Muscle layer of colon (tissue), 2 donors: ENCODE results near the gene THSD8.
A peak's percentile ranks its signal among the peaks of the same experiment; 100 is the strongest.

Source experiments
- H3K27ac ChIP-seq: one replicate; pipeline ENCODE4 v1.7.0; 2013; ENCODE audit warnings: low read depth, mild to moderate bottlenecking, low read length, moderate library complexity
- H3K27me3 ChIP-seq, 2 donors: one replicate each; pipeline ENCODE4 v1.7.0; 2013; ENCODE audit warnings: low read length in 2 of 2, mild to moderate bottlenecking in 2 of 2; ENCODE audit not compliant: insufficient read depth in 2 of 2, control insufficient read depth in 1 of 2
- H3K36me3 ChIP-seq: one replicate; pipeline ENCODE4 v1.7.0; 2013; ENCODE audit warnings: mild to moderate bottlenecking, low read length; ENCODE audit not compliant: insufficient read depth
- H3K4me1 ChIP-seq: one replicate; pipeline ENCODE4 v1.7.0; 2013; ENCODE audit warnings: mild to moderate bottlenecking, low read length; ENCODE audit not compliant: insufficient read depth
- H3K4me3 ChIP-seq, 2 donors: one replicate each; pipeline ENCODE4 v1.7.0; 2013; ENCODE audit warnings: low read length in 2 of 2, low read depth in 1 of 2, mild to moderate bottlenecking in 1 of 2, moderate library complexity in 1 of 2
- H3K9ac ChIP-seq: one replicate; pipeline ENCODE4 v1.7.0; 2013; ENCODE audit warnings: low read length
- H3K9me3 ChIP-seq: one replicate; pipeline ENCODE4 v1.7.0; 2013; ENCODE audit warnings: mild to moderate bottlenecking, low read length
- donor health status: abdominal sarcoma.
- donor health status: Adenocarcinoma of cecum.

Gene THSD8

DNA sequence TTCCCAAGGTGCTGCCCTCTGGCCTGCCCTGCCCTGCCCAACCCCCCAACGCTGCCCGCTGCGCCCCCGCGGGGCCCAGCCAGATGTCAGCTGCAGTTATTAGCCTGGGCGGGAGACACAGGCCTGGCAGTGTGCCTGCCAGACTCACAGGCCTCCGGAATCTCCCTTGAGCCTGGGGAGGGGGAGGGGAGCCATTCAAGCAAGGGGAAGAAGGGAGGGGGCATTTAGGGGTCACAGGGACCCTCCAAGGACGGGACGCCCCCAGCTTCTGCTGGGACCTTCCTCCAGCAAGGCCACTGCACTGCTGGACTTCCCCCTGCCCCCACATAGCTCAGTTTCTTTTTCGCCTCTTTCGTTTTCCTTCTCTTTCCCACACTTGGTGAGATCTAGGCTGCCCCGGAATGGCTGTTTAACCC lies 13.2 kb upstream of the THSD8 start:
- H3K9ac ChIP-seq, result peak overlapping the region; percentile 87
- peak overlapping the region in 1 of 2 donors; percentile 70 for H3K4me3 ChIP-seq
- no peaks in the 10 kb centered on the region for H3K36me3 ChIP-seq
- H3K9me3 ChIP-seq, result no peaks in the 10 kb centered on the region
- H3K27me3 ChIP-seq, result no peaks in the 10 kb centered on the region
- H3K27ac ChIP-seq, result peak overlapping the region; percentile 97
- peaks cover 28% of the 10 kb centered on the region for H3K4me1 ChIP-seq

DNA sequence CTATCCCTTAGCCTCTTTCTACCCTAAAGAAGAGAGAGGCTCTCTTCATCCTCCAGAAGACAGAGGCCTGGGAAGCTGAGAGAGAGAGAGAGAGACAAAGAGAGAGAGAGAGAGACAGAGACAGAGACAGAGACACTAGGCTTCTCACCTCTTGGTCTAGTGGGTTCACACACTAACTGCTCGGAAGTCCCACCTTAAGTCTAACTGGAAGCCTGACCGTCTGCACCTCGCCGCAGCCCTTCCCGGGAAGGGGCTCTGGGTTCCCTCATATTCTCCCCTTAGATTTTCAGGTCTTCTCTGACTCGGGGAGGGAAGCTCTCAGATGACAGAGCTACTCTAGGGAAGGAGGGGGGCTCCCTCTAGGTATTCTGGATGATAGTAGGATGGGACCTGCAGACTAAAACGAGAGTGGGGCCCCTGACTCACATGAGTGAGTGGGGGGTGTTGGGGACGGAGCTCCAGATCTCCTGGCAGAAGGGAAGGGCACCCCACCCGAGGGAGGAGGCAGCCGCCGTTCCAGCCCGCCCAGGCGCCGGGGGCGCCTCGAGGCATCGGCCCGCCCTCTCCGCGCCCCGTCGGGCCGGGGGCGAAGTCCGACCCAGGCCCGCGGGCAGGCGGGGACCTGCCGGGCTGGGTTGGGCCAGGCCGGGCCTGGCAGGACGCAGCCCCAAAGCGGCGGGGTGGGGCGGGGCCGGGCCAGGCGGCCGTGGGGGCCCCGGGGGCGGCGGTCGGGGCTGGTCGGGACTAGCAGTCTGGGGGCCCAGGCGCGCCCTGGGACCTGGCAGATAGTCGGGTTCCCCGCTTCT lies 12.6 kb upstream of the THSD8 start:
- H3K4me3 ChIP-seq, result peak overlapping the region; percentile 41 to 70
- H3K27me3 ChIP-seq, result no peaks in the 10 kb centered on the region
- no peaks in the 10 kb centered on the region for H3K36me3 ChIP-seq
- H3K27ac ChIP-seq, result peak overlapping the region; percentile 99
- H3K9me3 ChIP-seq, result no peaks in the 10 kb centered on the region
- peaks cover 27% of the 10 kb centered on the region for H3K4me1 ChIP-seq
- H3K9ac ChIP-seq, result peak overlapping the region; percentile 87

DNA sequence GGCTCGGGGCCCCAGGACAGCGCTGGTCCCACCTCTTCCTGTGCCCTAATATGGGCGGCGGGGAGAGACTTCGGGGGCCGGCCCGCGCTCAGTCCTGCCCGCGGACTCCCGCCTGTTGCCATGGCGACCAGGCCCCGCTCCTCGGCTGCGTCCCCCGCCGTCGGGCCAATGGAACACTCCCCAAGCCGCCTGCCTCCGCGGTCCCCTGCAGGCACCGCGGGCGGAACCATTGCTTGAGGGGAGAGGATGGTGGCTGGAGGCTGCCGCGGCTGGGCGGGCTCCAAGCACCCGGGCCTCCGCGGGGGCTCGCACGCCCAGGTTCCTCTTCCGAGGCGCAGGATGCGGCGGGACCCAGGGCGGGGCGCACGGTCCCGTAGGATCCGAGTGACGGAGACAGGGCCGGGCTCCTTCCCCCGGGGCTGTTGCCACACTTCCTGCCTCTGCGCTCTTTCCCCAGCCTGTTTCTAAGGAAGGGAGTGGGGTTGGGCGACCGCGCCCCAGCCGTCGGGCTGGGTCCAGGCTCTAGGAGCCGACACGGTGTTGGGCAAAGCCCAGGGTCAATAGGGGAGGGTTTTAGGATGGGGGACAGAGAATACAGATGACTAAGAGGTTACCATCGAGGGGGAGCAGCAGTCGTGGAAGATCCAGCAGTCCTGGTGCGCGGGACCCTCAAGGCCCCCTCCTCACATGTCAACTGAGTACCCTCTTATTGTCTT lies 11.8 kb upstream of the THSD8 start:
- Histone ChIP-seq H3K27ac (peak overlapping the region; percentile 99), H3K9ac (peak overlapping the region; percentile 85), H3K4me1 (peaks cover 27% of the 10 kb centered on the region), H3K27me3 (no peaks in the 10 kb centered on the region), H3K4me3 (peak overlapping the region; percentile 60 to 75), H3K36me3 (no peaks in the 10 kb centered on the region), H3K9me3 (no peaks in the 10 kb centered on the region)

DNA sequence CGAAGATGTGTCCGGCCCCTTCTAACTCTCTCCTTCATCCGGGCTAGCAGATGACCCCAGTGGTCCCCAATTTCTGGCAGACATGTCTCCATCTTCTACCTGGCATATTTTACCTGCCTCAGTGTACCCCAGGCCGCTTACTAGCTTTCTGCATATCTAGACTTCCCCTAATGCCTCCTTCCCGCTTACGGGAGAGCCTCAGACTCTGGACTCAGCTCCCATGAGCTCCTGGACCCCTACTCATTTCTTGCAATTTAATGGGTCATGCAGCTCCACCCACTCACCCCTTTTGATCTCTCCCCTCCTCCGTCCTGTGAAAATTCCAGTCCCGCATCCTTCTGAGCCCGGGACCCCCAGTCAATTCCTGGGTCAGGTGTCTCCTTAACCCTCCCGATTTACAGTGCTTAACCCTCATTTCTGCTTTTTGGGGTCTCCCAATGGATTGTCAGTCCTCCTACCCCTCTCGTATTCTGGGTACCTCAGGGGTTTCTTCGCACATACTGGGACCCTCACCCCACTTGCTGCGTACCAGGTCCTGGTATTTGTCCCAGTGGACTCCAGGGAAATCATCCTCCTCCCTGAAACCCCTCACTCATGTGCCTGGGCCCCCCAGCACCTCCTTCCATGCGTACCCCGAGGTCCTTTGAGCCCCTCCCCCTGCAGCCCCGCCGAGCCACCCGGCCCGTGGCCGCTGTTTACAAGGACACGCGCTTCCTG lies 11.1 kb upstream of the THSD8 start:
- Histone ChIP-seq H3K9ac (peak overlapping the region; percentile 85), H3K27me3 (no peaks in the 10 kb centered on the region), H3K9me3 (no peaks in the 10 kb centered on the region), H3K36me3 (no peaks in the 10 kb centered on the region), H3K27ac (peak overlapping the region; percentile 99), H3K4me1 (peaks cover 29% of the 10 kb centered on the region), H3K4me3 (peak overlapping the region; percentile 60 to 75)

DNA sequence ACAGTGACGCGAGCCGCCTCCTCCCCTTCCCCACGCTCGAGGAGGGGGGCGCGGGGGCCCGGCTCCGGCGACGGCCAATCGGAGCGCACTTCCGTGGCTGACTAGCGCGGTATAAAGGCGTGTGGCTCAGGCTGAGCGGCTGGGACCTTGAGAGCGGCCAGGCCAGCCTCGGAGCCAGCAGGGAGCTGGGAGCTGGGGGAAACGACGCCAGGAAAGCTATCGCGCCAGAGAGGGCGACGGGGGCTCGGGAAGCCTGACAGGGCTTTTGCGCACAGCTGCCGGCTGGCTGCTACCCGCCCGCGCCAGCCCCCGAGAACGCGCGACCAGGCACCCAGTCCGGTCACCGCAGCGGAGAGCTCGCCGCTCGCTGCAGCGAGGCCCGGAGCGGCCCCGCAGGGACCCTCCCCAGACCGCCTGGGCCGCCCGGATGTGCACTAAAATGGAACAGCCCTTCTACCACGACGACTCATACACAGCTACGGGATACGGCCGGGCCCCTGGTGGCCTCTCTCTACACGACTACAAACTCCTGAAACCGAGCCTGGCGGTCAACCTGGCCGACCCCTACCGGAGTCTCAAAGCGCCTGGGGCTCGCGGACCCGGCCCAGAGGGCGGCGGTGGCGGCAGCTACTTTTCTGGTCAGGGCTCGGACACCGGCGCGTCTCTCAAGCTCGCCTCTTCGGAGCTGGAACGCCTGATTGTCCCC lies 10.4 kb upstream of the THSD8 start, which contains the start of gene JUNB:
Gene JUNB (plus strand): TSS at position 142 of the 706 bp plus-strand sequence. CDS start 286 bp downstream, at position 428.
- Histone ChIP-seq H3K4me3 (peak within 1 kb of the TSS; percentile 82 to 90), H3K9me3 (no peaks in the 10 kb centered on the region), H3K36me3 (no peaks in the 10 kb centered on the region), H3K27ac (peak within 1 kb of the TSS; percentile 99), H3K27me3 (no peaks in the 10 kb centered on the region), H3K4me1 (peaks cover 36% of the 10 kb centered on the region), H3K9ac (peak within 1 kb of the TSS; percentile 99)

DNA sequence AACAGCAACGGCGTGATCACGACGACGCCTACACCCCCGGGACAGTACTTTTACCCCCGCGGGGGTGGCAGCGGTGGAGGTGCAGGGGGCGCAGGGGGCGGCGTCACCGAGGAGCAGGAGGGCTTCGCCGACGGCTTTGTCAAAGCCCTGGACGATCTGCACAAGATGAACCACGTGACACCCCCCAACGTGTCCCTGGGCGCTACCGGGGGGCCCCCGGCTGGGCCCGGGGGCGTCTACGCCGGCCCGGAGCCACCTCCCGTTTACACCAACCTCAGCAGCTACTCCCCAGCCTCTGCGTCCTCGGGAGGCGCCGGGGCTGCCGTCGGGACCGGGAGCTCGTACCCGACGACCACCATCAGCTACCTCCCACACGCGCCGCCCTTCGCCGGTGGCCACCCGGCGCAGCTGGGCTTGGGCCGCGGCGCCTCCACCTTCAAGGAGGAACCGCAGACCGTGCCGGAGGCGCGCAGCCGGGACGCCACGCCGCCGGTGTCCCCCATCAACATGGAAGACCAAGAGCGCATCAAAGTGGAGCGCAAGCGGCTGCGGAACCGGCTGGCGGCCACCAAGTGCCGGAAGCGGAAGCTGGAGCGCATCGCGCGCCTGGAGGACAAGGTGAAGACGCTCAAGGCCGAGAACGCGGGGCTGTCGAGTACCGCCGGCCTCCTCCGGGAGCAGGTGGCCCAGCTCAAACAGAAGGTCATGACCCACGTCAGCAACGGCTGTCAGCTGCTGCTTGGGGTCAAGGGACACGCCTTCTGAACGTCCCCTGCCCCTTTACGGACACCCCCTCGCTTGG lies 9.6 kb upstream of the THSD8 start:
- Histone ChIP-seq H3K27me3 (no peaks in the 10 kb centered on the region), H3K9ac (peak overlapping the region; percentile 99), H3K4me3 (peak overlapping the region; percentile 82 to 90), H3K27ac (peak overlapping the region; percentile 99), H3K9me3 (no peaks in the 10 kb centered on the region), H3K36me3 (peaks cover 6% of the 10 kb centered on the region), H3K4me1 (peaks cover 36% of the 10 kb centered on the region)

DNA sequence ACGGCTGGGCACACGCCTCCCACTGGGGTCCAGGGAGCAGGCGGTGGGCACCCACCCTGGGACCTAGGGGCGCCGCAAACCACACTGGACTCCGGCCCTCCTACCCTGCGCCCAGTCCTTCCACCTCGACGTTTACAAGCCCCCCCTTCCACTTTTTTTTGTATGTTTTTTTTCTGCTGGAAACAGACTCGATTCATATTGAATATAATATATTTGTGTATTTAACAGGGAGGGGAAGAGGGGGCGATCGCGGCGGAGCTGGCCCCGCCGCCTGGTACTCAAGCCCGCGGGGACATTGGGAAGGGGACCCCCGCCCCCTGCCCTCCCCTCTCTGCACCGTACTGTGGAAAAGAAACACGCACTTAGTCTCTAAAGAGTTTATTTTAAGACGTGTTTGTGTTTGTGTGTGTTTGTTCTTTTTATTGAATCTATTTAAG lies 9.0 kb upstream of the THSD8 start:
- Histone ChIP-seq H3K4me1 (peaks cover 31% of the 10 kb centered on the region), H3K4me3 (peak overlapping the region; percentile 82 to 90), H3K9me3 (no peaks in the 10 kb centered on the region), H3K9ac (peak overlapping the region; percentile 99), H3K27ac (peak overlapping the region; percentile 99), H3K27me3 (no peaks in the 10 kb centered on the region), H3K36me3 (peaks cover 7% of the 10 kb centered on the region)

DNA sequence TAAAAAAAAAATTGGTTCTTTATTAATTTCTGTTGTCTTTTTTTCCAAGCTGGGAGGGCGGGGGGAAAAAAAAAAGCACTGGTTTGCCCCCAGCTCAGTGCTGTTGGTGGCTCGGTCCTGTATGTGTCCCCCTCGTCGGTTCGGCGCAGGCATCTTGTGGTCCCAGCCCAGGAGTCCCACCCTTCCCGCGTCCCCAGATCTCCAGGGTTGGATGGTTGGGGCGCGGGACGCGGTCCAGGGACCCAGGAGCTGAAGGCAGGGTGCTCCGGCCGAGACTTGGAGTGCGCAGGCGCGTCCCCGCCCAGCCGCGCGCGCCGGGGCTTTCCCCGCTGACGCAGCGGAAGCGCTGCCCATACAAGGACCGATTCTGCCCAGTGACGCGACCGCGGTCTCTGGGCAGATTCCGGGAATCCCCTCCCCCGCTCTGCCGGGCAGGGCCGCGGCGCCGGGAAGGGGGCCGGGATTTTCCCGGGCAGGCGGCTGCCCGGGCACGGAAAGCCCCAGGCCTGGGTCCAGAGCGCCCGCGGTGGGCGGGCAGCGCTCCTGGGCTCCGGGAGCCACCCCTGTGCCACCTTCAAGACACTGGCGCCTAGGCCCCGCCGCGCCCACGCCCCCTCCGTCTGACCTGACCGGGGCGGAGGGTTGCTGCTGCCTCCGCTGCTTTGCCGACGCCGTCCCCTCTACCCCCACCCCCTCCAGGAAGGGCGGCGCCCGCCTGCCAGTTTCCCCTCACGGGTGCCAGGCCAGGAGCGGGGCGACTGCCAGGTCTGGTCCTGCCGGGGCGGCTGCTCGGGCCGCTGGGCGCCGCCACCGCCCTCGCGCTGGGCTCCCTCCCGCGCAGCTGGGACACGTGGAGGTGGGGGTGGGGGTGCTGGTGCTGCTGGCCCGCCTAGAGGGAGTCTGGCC lies 8.3 kb upstream of the THSD8 start:
- Histone ChIP-seq H3K4me3 (peak overlapping the region; percentile 82 to 90), H3K36me3 (peaks cover 7% of the 10 kb centered on the region), H3K9me3 (no peaks in the 10 kb centered on the region), H3K27ac (peak overlapping the region; percentile 99), H3K9ac (peak overlapping the region; percentile 99), H3K4me1 (peaks cover 24% of the 10 kb centered on the region), H3K27me3 (no peaks in the 10 kb centered on the region)

DNA sequence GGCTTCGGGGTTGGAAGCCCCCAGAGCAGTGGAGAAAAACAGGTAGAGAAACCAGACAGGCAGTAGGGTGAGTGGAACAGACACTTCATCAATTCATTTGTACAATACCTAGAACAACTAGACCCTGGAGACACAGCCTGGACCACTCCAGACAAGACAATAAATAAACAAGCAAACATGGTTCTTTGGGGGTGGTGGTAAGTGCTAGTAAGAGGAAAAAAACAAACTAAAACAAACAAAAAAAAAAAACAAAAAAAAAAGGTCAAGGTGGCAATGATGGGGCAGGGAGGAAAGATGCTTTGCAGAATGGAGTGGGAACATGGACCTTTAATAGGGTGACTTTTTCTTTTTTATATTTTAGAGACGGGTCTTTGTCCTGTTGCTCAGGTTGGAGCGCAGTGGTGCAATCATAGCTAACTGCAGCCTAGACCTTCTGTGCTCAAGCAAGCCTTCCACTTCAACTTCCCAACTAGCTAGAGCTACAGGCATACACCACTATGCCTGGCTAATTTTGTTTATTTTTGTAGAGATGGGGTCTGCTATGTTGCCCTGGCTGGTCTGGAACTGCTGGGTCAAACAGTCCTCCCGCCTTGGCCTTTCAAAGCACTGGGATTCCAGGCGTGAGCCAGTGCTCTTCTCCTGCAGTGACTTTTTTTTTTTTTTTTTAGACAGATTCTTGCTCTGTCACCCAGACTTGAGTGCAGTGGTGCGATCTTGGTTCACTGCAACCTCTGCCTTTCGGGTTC lies 7.5 kb upstream of the THSD8 start:
- H3K9me3 ChIP-seq, result no peaks in the 10 kb centered on the region
- H3K4me1 ChIP-seq, result peaks cover 16% of the 10 kb centered on the region
- peak overlapping the region; percentile 56 for H3K9ac ChIP-seq
- H3K4me3 ChIP-seq, result peak overlapping the region; percentile 82 to 90
- no peaks in the 10 kb centered on the region for H3K27me3 ChIP-seq
- H3K36me3 ChIP-seq, result peaks cover 9% of the 10 kb centered on the region
- peak overlapping the region; percentile 99 for H3K27ac ChIP-seq
